Stimulated activated CD4-positive, alpha-beta T cell treated with anti-CD3 and anti-CD28 coated beads, TNF-alpha, amount 100 ng/mL, for 1 hour (primary cell): Measurements from ENCODE around the gene TFPT.
"Not testable (repeated sequence)": the region's sequence is repeated elsewhere in the genome, so short reads cannot be mapped to it uniquely, and the experiment has no call there.

ENCODE experiments used
- DNase-seq, 3 donors: peaks; one replicate each; pipeline ENCODE4 v3.0.0-alpha.2; 2020; ENCODE audit warnings: low read depth in 3 of 3, low spot score in 1 of 3

Gene TFPT

GRCh38 chr19:54124393-54124792 lies 8.9 kb upstream of the TFPT start:
- no peak for DNase-seq

GRCh38 chr19:54123682-54124081 lies 8.2 kb upstream of the TFPT start:
- DNase-seq, result no peak

- DNase-seq, result no peak
These were observed 5.8 kb upstream of the TFPT start for GRCh38 chr19:54121259-54121658.

DNA sequence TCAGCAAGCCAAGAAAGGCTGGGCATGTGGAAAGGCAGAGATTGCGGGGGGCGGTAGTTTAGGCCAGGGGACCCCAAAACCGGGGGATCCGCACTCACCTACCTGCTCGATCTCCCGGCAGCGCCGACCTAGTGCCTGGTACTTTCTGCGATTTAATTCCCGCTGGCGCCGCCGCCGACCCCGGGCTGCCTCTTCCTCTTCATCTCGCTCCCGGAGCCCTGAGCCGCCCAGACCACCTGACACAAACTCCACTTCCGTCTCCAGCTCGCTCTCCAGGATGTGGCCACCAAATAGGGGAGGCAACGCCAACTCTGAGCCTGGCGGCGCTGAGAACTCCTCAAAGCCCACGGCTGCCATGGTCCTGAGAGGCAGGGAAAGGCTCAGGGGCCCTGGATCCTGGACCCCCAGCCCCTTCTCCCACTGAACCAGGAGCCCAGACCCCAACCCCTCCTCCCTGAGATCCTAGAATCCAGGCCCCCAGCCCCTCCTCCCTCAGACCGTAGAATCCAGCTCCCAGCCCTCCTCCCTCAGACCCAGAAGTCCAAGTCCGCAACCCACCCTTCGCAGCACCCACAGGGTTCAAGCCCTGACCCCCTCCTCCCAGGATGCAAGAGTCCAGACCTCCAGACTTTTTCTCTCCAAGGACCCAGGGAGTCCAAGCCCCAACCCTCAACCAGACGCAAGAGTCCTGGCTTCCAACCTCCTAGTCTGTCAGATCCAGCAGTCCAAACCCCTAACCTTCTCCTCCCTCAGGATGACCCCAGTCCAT lies 933 bp downstream of the TFPT start:
- no peak for DNase-seq

GRCh38 chr19:54109651-54110050 lies 5.8 kb downstream of the TFPT start:
- DNase-seq, result no peak

- DNase-seq, result no peak
These were observed 7.0 kb downstream of the TFPT start for GRCh38 chr19:54108496-54108895.

DNA sequence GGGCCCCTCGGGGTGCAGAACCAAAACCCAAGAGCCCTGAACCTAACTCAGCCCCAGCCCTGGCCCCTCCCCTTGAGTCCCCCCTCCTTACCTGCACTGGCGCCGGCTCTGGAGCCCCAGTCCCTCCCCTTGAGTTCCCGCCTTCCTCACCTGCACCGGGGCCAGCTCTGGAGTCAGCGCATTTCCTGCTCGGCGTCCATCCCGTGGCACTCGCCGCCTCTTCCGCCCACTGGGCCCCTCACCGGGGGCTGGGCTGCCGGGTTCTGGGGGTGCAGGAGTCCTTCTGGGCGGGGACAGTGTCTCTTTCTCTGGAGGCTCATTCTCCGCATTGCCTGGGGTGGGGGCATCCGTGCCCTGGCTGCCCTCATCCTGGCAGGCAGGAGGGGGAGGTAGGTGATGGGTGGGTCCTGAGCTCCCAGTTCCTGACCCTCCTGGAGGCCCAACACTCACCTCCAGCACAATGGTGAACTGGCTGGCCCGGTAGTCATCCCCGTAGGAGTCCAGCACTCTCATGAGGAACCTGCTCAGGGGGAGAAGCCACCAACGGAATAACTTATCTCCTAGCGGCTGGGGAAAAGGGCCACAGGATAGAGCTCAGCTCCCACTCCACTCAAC lies 7.5 kb downstream of the TFPT start:
- DNase-seq, result no peak

DNA sequence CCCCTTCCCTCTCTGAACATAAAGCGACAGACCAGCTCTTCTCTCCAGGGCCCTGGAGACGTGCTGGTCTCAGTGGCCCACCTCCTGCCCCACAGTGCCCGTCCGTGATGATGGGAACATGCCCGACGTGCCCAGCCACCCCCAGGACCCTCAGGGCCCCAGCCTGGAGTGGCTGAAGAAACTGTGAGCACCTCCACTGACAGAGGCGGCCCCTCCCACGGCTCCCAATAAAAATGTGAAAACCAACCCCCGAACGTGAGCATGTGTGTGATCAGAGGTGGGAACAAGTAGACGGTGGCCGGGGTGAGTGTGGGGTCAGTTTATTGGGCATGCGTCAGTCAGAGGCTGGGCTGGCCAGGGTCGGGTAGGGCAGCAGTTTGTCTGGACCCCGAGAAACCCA lies 8.7 kb downstream of the TFPT start:
- DNase-seq, result no peak

DNA sequence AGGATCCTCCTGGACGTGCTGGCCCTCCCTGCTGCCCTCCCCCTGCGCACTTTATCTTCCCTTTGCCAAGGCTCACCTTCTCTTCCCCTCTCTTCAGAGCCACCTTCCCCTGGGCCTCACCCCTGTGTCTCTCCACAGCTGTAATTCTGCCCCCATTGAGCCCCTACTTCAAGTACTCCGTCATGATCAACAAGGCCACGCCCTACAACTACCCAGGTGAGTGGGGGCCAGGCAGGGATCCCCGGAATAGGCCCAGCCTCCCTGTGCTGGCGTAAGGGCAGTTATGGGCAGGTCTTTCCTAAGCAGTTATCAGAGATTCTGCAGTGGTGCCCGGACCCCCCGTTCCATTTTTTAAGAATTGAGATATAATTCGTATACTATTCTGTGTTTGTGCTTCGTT lies 9.7 kb downstream of the TFPT start:
- DNase-seq, result no peak

DNA sequence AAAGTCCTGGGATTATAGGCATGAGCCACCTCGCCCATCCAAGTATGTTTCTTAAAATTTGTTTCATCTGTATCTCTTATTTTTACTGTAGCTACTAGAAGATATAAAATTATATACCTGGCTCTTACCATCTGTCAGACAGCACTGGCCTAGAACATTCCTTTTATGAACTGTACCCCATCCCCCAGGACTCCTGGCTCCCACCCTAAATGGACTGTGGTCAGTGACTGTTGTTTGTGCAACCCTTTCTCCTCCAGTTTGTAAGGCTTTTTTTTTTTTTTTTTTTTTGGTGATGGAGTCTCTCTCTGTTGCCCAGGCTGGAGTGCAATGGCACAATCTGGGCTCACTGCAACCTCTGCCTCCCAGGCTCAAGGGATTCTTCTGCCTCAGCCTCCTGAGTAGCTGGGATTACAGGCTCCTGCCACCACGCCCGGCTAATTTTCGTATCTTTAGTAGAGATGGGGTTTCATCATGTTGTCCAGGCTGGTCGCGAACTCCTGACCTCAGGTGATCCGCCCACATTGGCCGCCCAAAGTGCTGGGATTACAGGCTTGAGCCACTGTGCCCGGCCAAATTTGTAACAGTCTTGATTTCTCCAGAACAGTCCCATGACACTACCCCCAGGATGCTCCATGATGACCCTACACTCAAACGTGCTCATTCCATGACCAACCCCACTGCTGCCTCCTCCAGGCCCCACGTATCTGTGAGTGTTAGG lies 10.3 kb downstream of the TFPT start:
- no peak for DNase-seq

GRCh38 chr19:54102421-54103169 lies 12.9 kb downstream of the TFPT start, which contains the start of gene NDUFA3:
Gene NDUFA3, plus strand, starts transcription at chr19:54102855. Its CDS starts 24 bp downstream, at chr19:54102879.
- peak; percentile 92 to 97 (median 94) for DNase-seq

- no peak for DNase-seq
These were observed 14.9 kb downstream of the TFPT start, which contains the start of gene OSCAR for GRCh38 chr19:54100561-54100960. Gene OSCAR, minus strand, starts transcription at chr19:54100803. Its CDS starts 11 bp downstream, at chr19:54100792.

- DNase-seq, result not testable (repeated sequence)
These were observed 15.6 kb downstream of the TFPT start for GRCh38 chr19:54099903-54100255.

DNA sequence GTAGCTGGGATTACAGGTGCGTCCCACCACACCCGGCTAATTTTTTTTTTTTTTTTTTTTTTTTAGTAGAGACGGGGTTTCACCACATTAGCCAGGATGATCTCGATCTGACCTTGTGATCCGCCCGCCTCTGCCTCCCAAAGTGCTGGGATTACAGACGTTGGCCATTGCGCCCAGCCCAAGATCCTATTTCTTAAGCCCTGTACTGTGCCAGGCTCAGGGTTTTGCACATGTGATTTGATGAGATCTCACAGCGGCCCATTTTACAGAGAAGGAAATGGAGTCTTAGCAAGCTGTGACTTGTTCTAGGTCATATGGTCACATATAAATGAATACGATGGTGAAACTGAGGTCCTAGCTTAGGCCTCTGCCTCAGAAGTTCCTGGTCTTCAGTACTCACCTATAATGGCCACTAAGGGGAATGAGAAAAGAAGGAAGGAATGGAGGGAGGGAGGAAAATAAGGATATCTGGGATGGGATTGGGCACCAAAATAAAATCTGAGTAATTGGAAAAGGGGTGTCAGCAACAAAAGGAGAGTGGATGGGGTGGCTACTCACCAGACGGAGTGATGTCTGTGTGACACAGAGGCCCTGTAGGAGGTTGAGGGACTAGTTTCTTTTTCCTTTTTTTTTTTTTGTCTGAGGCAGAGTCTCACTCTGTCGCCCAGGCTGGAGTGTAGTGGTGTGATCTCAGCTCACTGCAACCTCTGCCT lies 16.1 kb downstream of the TFPT start:
- no peak for DNase-seq

GRCh38 chr19:54096617-54097106 lies 18.8 kb downstream of the TFPT start:
- DNase-seq, result no peak

GRCh38 chr19:54095859-54096616 lies 19.4 kb downstream of the TFPT start:
- DNase-seq, result peak in 1 of 3 donors; percentile 29

- no peak for DNase-seq
These were observed 20.2 kb downstream of the TFPT start for GRCh38 chr19:54095136-54095858.

DNA sequence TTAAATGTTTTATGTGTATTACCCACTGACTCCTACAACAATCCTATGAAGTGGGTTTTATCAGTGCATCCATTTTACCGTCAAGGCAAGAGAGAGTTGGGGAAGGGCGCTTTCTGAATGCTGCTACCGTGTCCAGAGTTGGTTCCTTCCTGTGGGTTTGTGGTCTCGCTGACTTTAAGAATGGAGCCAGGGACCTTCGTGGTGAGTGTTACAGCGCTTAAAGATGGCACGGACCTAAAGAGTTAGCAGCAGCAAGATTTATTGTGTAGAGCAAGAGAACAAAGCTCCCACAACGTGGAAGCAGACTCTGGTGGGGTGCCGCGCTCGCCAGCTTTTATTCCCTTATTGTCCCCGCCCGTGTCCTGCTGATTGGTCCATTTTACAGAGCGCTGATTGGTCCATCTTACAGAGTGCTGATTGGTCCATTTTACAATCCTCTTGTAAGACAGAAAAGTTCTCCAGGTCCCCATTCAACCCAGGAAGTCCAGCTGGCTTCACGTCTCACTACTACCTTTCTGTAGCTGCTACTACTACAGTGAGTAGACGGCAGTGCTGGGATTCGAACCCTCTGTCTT lies 20.9 kb downstream of the TFPT start:
- no peak for DNase-seq

GRCh38 chr19:54084410-54084809 lies 31.0 kb downstream of the TFPT start:
- no peak for DNase-seq
